ENCODE data around the gene BBS9.
"Not testable (repeated sequence)": the region's sequence is repeated elsewhere in the genome, so short reads cannot be mapped to it uniquely, and the experiment has no call there.

The BBS9 gene

GRCh38 chr7:33511778-33512177, 382.4 kb downstream of the BBS9 start:
- Histone ChIP-seq H3K4me2 (no peak overlapping the region), H3K9me3 (replicated peaks in 1 of 11) (no peaks in the 10 kb centered on the region), H3K27me3 (no peaks in the 10 kb centered on the region), H3K9ac (no peak overlapping the region), H3K4me1 (no peaks in the 10 kb centered on the region), H3K4me3 (no peak overlapping the region), H3K27ac (no peak overlapping the region), H4K20me1 (no peaks in the 10 kb centered on the region), H3K36me3 (no peaks in the 10 kb centered on the region)
- no peak for TF ChIP-seq Cebpa-rat (IDR thresholded peaks at IDR 0.05)

- TF ChIP-seq Cebpa-rat (IDR thresholded peaks at IDR 0.05): no peak
- no peaks in the 10 kb centered on the region for H3K36me3 ChIP-seq
- no peak overlapping the region for H3K27ac ChIP-seq
- no peaks in the 10 kb centered on the region for H3K9me3 ChIP-seq (replicated peaks in 1 of 11)
- H3K27me3 ChIP-seq: no peaks in the 10 kb centered on the region
- H3K4me1 ChIP-seq: no peaks in the 10 kb centered on the region
- H3K4me3 ChIP-seq: no peak overlapping the region
- no peaks in the 10 kb centered on the region for H4K20me1 ChIP-seq
- no peak overlapping the region for H3K9ac ChIP-seq
- no peak overlapping the region for H3K4me2 ChIP-seq
Observed at GRCh38 chr7:33516568-33516967, 387.2 kb downstream of the BBS9 start.

- H3K4me1 ChIP-seq: no peaks in the 10 kb centered on the region
- H3K4me2 ChIP-seq: no peak overlapping the region
- H3K4me3 ChIP-seq: no peak overlapping the region
- no peaks in the 10 kb centered on the region for H3K36me3 ChIP-seq
- no peaks in the 10 kb centered on the region for H4K20me1 ChIP-seq
- no peaks in the 10 kb centered on the region for H3K9me3 ChIP-seq (replicated peaks in 1 of 11)
- no peak overlapping the region for H3K27ac ChIP-seq
- TF ChIP-seq Cebpa-rat (IDR thresholded peaks at IDR 0.05): no peak
- H3K9ac ChIP-seq: no peak overlapping the region
- H3K27me3 ChIP-seq: no peaks in the 10 kb centered on the region
Observed at GRCh38 chr7:33517191-33517590, 387.8 kb downstream of the BBS9 start.

- H3K9ac ChIP-seq; H3K27me3 ChIP-seq; H3K4me2 ChIP-seq; H3K27ac ChIP-seq; H4K20me1 ChIP-seq; H3K9me3 ChIP-seq (replicated peaks in 1 of 11); H3K4me1 ChIP-seq; H3K4me3 ChIP-seq; H3K36me3 ChIP-seq: not testable (repeated sequence)
Observed at GRCh38 chr7:33527008-33527407, 397.6 kb downstream of the BBS9 start.

- not testable (repeated sequence) for H4K20me1 ChIP-seq; H3K27ac ChIP-seq; H3K27me3 ChIP-seq; H3K9ac ChIP-seq; H3K9me3 ChIP-seq (replicated peaks in 1 of 11); H3K4me3 ChIP-seq; H3K36me3 ChIP-seq; H3K4me1 ChIP-seq; H3K4me2 ChIP-seq
Observed at GRCh38 chr7:33527613-33528012, 398.2 kb downstream of the BBS9 start.

GRCh38 chr7:33529070-33529469, 399.7 kb downstream of the BBS9 start:
- no peaks in the 10 kb centered on the region for H4K20me1 ChIP-seq
- no peaks in the 10 kb centered on the region for H3K4me1 ChIP-seq
- no peaks in the 10 kb centered on the region for H3K9me3 ChIP-seq (replicated peaks in 1 of 11)
- no peak overlapping the region for H3K4me2 ChIP-seq
- H3K9ac ChIP-seq: no peak overlapping the region
- H3K36me3 ChIP-seq: no peaks in the 10 kb centered on the region
- no peaks in the 10 kb centered on the region for H3K27me3 ChIP-seq
- no peak overlapping the region for H3K27ac ChIP-seq
- no peak for TF ChIP-seq Cebpa-rat (IDR thresholded peaks at IDR 0.05)
- no peak overlapping the region for H3K4me3 ChIP-seq

GRCh38 chr7:33530664-33531063, 401.3 kb downstream of the BBS9 start:
- Histone ChIP-seq H3K4me2 (no peak overlapping the region), H3K9ac (no peak overlapping the region), H3K27ac (no peak overlapping the region), H4K20me1 (no peaks in the 10 kb centered on the region), H3K27me3 (no peaks in the 10 kb centered on the region), H3K4me3 (no peak overlapping the region), H3K4me1 (peaks cover 6 to 9% (median 8%) of the 10 kb centered on the region in 10 experiments), H3K36me3 (no peaks in the 10 kb centered on the region), H3K9me3 (replicated peaks in 1 of 11) (no peaks in the 10 kb centered on the region)
- TF ChIP-seq Cebpa-rat (IDR thresholded peaks at IDR 0.05): no peak

GRCh38 chr7:33531888-33532287, 402.5 kb downstream of the BBS9 start:
- Histone ChIP-seq H3K4me1 (peaks cover 6 to 9% (median 8%) of the 10 kb centered on the region in 10 experiments), H3K4me2 (no peak overlapping the region), H3K36me3 (no peaks in the 10 kb centered on the region), H3K9ac (no peak overlapping the region), H4K20me1 (no peaks in the 10 kb centered on the region), H3K27me3 (no peaks in the 10 kb centered on the region), H3K9me3 (replicated peaks in 1 of 11) (no peaks in the 10 kb centered on the region), H3K27ac (no peak overlapping the region), H3K4me3 (no peak overlapping the region)
- TF ChIP-seq Cebpa-rat (IDR thresholded peaks at IDR 0.05): no peak

- no peaks in the 10 kb centered on the region for H4K20me1 ChIP-seq
- peaks cover 10 to 22% (median 21%) of the 10 kb centered on the region in 11 experiments for H3K9me3 ChIP-seq (replicated peaks in 1 of 11)
- peaks cover 0 to 9% (median 0%) of the 10 kb centered on the region in 11 experiments; a peak in 2 of 22 replicates for H3K36me3 ChIP-seq
- H3K27ac ChIP-seq: no peak overlapping the region
- H3K9ac ChIP-seq: no peak overlapping the region
- H3K4me3 ChIP-seq: no peak overlapping the region
- H3K4me2 ChIP-seq: peak overlapping the region in 10 of 11 experiments; percentile 9 to 64 (median 28); a peak in 16 of 22 replicates
- no peak for TF ChIP-seq Cebpa-rat (IDR thresholded peaks at IDR 0.05)
- no peaks in the 10 kb centered on the region for H3K27me3 ChIP-seq
- H3K4me1 ChIP-seq: peaks cover 6 to 14% (median 8%) of the 10 kb centered on the region in 10 experiments
Observed at GRCh38 chr7:33534833-33535232, 405.5 kb downstream of the BBS9 start.

GRCh38 chr7:33535989-33536388, 406.6 kb downstream of the BBS9 start:
- no peak overlapping the region for H3K4me3 ChIP-seq
- peaks cover 0 to 9% (median 0%) of the 10 kb centered on the region in 11 experiments; a peak in 2 of 22 replicates for H3K36me3 ChIP-seq
- peaks cover 6 to 15% (median 8%) of the 10 kb centered on the region in 10 experiments for H3K4me1 ChIP-seq
- H3K27me3 ChIP-seq: no peaks in the 10 kb centered on the region
- peaks cover 14 to 33% (median 26%) of the 10 kb centered on the region in 11 experiments for H3K9me3 ChIP-seq (replicated peaks in 1 of 11)
- no peak overlapping the region for H3K4me2 ChIP-seq
- TF ChIP-seq Cebpa-rat (IDR thresholded peaks at IDR 0.05): no peak
- no peaks in the 10 kb centered on the region for H4K20me1 ChIP-seq
- H3K9ac ChIP-seq: no peak overlapping the region
- H3K27ac ChIP-seq: no peak overlapping the region

Measured in BLaER1 treated with 17β-estradiol and CSF1 and Interleukin-3, amounts not matched to agents 10 nM and 100 nM (cell line).